ENCODE data around the gene KIAA1217. TPM values are rescaled to one million over a fixed set of nuclear protein-coding genes. Genes with fewer than 3 reads are reported as not detected.

The KIAA1217 gene, protein sequence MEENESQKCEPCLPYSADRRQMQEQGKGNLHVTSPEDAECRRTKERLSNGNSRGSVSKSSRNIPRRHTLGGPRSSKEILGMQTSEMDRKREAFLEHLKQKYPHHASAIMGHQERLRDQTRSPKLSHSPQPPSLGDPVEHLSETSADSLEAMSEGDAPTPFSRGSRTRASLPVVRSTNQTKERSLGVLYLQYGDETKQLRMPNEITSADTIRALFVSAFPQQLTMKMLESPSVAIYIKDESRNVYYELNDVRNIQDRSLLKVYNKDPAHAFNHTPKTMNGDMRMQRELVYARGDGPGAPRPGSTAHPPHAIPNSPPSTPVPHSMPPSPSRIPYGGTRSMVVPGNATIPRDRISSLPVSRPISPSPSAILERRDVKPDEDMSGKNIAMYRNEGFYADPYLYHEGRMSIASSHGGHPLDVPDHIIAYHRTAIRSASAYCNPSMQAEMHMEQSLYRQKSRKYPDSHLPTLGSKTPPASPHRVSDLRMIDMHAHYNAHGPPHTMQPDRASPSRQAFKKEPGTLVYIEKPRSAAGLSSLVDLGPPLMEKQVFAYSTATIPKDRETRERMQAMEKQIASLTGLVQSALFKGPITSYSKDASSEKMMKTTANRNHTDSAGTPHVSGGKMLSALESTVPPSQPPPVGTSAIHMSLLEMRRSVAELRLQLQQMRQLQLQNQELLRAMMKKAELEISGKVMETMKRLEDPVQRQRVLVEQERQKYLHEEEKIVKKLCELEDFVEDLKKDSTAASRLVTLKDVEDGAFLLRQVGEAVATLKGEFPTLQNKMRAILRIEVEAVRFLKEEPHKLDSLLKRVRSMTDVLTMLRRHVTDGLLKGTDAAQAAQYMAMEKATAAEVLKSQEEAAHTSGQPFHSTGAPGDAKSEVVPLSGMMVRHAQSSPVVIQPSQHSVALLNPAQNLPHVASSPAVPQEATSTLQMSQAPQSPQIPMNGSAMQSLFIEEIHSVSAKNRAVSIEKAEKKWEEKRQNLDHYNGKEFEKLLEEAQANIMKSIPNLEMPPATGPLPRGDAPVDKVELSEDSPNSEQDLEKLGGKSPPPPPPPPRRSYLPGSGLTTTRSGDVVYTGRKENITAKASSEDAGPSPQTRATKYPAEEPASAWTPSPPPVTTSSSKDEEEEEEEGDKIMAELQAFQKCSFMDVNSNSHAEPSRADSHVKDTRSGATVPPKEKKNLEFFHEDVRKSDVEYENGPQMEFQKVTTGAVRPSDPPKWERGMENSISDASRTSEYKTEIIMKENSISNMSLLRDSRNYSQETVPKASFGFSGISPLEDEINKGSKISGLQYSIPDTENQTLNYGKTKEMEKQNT (N-terminal part only)
- 114 TPM for polyA plus RNA-seq (ENCODE audit: insufficient read length)
- long read RNA-seq, donor 1, partial matches to known transcripts = 52 of 58 reads
- long read RNA-seq, donor 1, other reads (novel, unspliced or antisense) = 5 of 58 reads
- long read RNA-seq, donor 2, partial matches to known transcripts = 31 of 32 reads
- long read RNA-seq, donor 2, other reads (novel, unspliced or antisense) = 0 of 32 reads
- long read RNA-seq, donor 3, full-length matches to known transcripts = 1 of 14 reads
- long read RNA-seq, donor 3, partial matches to known transcripts = 13 of 14 reads
- long read RNA-seq, donor 3, other reads (novel, unspliced or antisense) = 0 of 14 reads
- long read RNA-seq, donor 4 = 0 reads
- long read RNA-seq, donor 5, partial matches to known transcripts = 6 of 6 reads
- long read RNA-seq, donor 5, other reads (novel, unspliced or antisense) = 0 of 6 reads
- long read RNA-seq, donor 6, partial matches to known transcripts = 18 of 18 reads
- long read RNA-seq, donor 6, other reads (novel, unspliced or antisense) = 0 of 18 reads
- long read RNA-seq, donor 7, partial matches to known transcripts = 32 of 32 reads
- long read RNA-seq, donor 7, other reads (novel, unspliced or antisense) = 0 of 32 reads
- long read RNA-seq, donor 8, partial matches to known transcripts = 5 of 6 reads
- long read RNA-seq, donor 8, other reads (novel, unspliced or antisense) = 0 of 6 reads

GRCh38 chr10:24208661-24209431 lies at the start of gene KIAA1217:
TSS of gene KIAA1217 (plus strand) at chr10:24209138. CDS start at chr10:24209194, 56 bp downstream.
- DNase-seq = peak; percentile 66

DNA sequence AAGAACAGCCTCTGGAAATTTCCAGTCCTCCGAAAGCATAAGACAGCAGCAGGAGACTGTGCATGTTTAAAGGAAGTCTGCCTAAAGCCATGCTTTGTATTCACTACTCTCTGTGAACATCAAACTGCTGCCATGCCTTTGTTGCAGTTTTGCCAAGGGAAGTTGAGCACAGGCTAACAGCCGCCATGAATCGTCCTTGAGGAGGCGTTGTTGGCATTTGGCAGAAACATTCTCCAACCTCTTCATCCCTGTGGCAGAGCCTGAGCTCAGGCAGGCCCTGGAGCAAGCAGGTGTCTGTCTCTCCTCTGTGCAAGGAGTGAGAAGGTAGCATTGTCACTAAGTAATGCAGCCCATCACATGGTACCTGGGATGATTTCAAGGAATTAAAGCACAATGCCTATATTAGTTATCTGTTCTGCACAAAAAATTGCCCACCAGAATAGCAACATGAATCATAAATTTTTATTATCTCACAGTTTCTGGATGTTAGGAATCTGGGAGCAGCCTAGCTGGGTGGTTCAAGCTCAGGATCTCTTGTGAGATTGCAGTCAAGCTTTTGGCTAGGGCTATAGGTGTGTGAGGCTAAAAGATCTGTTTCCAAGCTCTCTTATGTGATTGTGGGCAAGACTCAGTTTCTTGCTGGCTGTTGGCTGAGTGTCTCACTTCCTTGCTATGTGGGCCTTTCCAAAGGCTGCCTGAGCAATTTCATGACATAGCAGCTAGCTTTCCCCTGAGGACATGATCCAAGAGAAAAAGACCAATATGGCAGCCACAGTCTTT lies 46.5 kb upstream of the KIAA1217 start:
- no peak for DNase-seq

DNA sequence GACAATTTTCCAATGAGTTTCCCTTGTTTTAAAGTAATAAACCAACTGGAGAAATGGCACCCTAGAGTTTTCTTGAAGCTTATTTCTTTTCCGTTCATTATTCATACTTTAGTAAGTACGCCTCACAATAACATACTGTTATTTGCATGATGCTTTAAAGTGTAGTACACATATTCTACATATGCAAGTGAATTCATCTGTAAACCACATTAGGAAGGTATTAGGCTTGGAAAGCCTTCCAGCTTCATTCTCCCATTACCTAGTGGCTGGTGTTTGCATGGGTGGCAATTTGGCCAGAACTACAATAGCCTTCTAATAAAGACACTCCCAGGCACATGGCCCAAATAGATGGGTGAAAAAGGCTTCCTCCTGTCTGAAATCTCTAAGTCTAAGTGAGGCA lies 45.5 kb upstream of the KIAA1217 start:
- DNase-seq = no peak

GRCh38 chr10:24168258-24169170 lies 40.4 kb upstream of the KIAA1217 start:
- no peak for DNase-seq

- no peak for DNase-seq
Measured at GRCh38 chr10:24170199-24170598, 38.7 kb upstream of the KIAA1217 start.

DNA sequence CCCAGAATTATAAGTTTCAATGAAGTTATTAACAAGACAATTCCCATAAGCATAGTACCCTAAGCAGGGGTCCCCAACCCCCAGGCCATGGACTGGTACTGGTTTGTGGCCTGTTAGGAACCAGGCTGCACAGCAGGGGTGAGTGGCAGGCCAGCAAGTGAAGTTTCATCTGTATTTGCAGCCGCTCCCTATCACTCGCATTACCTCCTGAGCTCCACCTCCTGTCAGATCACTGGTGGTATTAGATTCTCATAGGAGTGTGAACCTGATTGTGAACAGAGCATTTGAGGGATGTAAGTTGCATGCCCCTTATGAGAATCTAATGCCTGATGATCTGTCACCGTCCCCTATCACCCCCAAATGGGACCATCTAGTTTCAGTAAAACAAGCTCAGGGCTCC lies 36.0 kb upstream of the KIAA1217 start:
- no peak for DNase-seq

DNA sequence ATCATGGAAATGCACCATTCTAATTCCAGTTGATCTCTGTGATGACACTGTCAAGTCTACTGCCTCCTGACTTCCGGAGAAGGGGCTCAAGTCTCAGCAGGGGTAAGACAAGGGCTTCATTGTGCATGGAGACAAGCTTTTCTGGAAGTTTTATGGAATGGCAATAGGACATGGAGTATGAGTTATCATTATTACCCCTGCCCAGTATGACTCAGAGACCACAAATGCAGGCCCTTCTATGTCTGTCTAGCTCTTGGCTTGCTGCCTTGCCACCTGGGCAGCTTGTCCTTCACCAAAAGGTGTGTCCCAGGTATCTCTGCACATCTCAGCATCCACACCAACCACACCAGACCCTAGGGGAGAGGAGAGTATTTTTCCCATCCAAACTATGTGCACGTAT lies 34.9 kb upstream of the KIAA1217 start:
- no peak for DNase-seq

- no peak for DNase-seq
Measured at GRCh38 chr10:24176658-24177057, 32.3 kb upstream of the KIAA1217 start.

DNA sequence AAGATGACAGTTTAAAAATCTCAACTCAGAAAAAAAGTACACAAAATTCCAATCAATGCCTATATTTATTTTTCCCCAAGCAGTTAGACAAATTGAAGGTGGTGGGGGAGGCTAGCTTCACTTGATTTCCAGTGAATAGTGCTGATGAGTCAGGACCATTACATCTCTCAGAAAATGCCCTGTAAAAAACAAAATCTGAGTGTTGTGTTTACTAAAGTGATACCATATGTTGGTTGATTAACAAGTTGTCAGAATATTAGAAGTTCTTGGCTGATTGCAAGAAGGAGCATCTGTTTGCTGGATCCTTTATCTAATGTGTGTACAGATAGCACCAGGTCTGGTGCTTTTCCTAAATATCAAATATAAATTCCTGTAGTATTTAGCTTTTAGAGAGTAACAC lies 31.3 kb upstream of the KIAA1217 start:
- DNase-seq = no peak

DNA sequence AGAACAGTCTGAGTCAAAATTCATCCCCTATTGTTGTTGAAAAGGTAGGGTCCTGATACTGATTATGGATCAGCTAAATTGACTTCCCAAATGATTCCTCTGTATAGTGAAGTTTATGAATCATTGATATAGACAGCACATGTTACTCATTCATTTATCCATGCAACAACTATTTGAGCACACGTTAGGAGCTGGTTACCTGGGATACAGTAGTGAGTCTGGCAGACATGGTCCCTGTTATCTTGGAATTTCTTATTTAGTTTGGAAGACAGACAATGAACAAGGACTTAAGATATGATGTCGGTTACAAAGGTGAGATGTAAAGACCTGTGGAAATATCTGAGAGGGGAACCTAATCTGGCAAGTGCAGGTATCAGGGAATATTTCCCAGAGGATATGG lies 28.0 kb upstream of the KIAA1217 start:
- no peak for DNase-seq

GRCh38 chr10:24184455-24184854 lies 24.5 kb upstream of the KIAA1217 start:
- no peak for DNase-seq

- DNase-seq = no peak
Measured at GRCh38 chr10:24193330-24193729, 15.6 kb upstream of the KIAA1217 start.

GRCh38 chr10:24197263-24197662 lies 11.7 kb upstream of the KIAA1217 start:
- no peak for DNase-seq

- DNase-seq = no peak
Measured at GRCh38 chr10:24201503-24202180, 7.3 kb upstream of the KIAA1217 start.

GRCh38 chr10:24202181-24202570 lies 6.8 kb upstream of the KIAA1217 start:
- no peak for DNase-seq

- no peak for DNase-seq
Measured at GRCh38 chr10:24205821-24206220, 3.1 kb upstream of the KIAA1217 start.

- DNase-seq = no peak
Measured at GRCh38 chr10:24206334-24206733, 2.6 kb upstream of the KIAA1217 start.
